ENCODE data around the gene TTC39B. TPM values are rescaled to one million over a fixed set of nuclear protein-coding genes. Genes with fewer than 3 reads are reported as not detected.
"Not testable (repeated sequence)": the region's sequence is repeated elsewhere in the genome, so short reads cannot be mapped to it uniquely, and the experiment has no call there.

TTC39B gene
- total RNA-seq, 1 donor from 2014 or later: 3.2 TPM

DNA sequence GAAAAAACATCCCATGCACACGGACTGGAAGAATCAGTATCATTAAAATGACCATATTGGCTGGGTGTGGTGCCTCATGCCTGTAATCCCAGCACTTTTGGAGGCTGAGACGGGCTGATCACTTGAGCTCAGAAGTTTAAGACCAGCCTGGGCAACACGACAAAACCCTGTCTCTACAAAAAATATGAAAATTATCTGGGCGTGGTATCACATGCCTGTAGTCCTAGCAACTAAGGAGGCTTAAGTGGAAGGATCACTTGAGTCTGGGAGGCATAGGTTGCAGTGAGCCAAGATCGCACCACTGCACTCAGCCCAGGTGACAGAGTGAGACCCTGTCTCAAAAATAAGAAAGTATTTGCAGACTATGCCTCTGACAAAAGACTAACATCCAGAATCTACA is 68.4 kb downstream of the TTC39B start:
- DNase-seq (ENCODE audit: low spot score): no peak

DNA sequence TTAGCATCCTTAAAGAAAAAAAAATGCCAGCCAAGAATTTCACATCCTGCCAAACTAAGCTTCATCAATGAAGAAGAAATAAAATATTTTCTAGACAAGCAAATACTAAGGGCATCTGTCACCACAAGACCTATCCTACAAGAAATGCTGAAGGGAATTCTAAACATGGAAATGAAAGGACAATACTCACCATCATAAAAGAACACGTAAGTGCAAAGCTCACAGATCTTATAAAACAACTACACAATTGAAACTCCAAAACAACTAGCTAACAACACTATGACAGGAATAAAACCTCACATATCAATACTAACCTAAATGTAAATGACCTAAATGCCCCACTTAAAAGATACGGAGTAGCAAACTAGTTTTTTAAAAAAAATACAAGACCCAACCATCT is 71.4 kb downstream of the TTC39B start:
- intact Hi-C loops (cut with DNase I): no loop called here
- no peak for DNase-seq (ENCODE audit: low spot score)

More for the DNA sequence above, 68.4 kb downstream of the TTC39B start:
- intact Hi-C loops (cut with DNase I): no loop called here

DNA sequence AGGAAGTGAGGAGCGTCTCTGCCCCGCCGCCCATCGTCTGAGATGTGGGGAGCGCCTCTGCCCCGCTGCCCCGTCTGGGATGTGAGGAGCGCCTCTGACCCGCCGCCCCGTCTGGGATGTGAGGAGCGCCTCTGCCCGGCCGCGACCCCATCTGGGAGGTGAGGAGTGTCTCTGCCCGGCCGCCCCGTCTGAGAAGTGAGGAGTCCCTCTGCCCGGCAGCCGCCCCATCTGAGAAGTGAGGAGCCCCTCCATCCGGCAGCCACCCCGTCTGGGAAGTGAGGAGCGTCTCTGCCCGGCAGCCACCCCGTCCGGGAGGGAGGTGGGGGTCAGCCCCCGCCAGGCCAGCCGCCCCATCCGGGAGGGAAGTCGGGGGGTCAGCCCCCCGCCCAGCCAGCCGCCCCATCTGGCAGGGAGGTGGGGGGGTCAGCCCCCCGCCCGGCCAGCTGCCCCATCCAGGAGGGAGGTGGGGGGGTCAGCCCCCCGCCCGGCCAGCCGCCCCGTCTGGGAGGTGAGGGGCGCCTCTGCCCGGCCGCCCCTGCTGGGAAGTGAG is 73.0 kb downstream of the TTC39B start:
- intact Hi-C loops (cut with DNase I); DNase-seq (ENCODE audit: low spot score): not testable (repeated sequence)

DNA sequence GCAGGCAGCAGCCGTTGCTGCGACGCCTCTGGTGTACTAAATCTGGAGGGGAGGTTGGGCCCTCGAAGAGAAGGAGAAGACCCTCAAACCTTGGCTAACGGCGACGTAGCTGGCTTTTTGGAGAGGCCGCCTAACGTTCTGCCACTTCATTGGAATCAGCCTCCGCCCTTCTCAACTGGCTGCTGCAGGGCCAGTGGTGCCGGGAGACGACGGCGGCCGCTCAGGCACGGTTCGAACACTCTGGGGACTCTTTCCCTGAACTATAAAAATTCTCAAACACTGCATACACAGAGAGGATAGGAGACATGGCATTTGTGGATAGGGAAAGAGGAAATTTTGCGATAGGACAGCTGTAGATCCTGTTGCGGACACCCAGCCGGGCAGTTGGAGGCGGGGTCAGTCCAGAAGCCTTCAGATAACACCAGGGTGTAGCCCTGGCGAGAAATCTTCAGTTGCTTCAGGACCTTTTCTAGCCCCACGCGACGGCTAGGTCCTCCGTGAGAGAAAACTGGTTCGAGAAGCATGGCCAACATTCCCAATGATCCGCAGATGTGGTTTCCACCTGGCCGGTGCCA is 74.2 kb downstream of the TTC39B start:
- intact Hi-C loops (cut with DNase I); DNase-seq (ENCODE audit: low spot score): not testable (repeated sequence)

DNA sequence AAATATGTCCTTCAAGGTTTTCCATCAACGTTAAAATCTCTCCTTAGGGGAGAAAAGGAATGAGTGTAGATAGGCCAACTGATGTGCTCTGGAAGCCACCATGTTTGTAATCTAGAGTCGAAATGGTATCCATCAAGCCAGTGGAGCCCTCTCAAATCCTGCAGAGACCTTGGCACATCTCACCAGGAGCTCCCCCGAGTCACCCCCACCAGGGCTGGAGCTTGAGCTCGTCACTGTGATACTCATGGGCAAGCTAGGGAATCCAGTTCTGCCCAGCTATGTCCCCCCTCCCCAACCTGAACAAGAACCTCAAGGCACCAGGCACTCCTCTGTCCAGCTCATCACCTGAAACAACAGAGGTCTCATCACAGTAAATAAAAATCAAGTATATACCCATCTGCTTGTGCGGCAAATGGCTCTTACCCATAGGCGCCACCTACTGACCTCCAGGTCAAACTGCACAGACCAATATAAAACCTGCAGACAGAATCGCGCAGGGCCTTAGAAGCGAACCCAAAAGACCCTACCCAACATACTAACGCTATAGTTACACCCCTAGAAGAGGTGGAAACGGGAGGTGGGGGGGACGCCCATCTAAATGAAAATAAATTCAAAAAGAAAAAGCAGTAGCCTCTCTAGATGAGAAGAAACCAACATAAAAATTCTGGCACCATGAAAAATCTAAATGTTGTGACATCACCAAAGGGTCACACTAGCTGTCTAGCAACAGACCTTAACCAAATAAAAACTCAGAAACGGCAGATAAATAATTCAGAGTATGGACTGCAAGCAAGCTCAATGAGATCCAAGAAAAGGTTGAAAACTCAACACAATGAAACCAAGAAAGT is 75.0 kb downstream of the TTC39B start:
- no peak for DNase-seq (ENCODE audit: low spot score)
- intact Hi-C loops (cut with DNase I): no loop called here

DNA sequence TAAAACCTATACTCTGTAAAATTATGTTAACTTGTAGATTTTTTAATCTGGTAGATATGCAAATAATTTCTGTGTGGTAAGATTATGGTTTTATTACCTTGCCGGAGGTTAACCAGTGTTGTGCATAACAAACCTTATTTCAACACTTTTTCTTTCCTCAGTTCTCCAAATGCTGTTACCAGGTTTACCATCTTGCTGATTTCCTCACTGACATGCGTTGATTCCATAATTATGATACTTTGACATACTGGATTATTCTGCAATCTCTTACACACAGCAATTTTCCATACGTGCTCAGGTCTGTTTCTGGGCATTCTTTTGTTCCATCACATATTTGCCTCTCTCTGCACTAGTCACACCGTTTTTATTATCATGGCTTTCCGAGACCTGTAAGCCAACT is 77.6 kb downstream of the TTC39B start:
- no peak for DNase-seq (ENCODE audit: low spot score)
- intact Hi-C loops (cut with DNase I): no loop called here

DNA sequence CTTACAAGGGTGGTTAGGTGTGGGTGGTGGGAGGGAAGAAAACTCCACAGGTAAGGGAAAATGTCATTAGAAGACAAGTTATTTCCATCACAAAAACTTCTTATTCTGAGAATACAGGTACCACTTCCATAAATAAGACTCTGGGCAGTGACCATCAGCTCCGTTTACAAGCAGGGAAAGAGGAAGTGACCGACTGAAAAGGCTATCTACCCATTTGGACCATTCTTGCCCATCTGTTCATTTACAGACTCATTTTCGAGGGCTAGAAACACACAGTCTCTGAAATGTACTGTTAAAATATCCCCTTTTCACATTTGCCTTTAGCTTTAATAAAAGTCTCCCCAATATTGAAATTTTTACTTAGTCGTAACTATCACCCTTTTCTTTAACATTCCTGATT is 79.5 kb downstream of the TTC39B start:
- intact Hi-C loops (cut with DNase I): no loop called here
- no peak for DNase-seq (ENCODE audit: low spot score)

DNA sequence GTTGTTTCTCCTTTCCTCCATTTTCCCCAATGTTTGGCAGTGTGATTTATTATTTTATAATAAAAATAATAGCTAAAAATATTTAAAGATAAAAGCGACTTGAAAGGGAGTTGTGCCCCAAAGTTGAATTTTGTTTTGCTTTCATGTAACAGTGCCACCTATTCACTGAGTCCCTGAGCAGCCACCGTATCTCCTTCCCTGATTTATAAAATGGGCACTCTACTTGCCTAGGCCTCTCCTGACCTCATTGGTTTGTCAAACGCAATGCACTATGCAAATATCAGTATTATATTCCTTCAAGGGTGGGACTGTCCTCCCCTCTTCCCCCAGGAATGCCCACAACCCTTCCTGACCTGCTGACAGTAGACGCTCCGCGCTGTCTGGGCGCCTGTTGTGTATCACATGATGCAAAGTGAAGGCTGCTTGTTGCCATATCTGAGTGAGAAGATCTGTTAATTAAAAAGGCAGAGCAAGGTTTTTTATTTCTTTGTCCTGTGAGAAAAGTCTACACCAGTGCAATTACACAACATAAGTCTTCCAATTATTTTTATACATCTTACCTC is 81.4 kb downstream of the TTC39B start:
- intact Hi-C loops (cut with DNase I): no loop called here
- DNase-seq (ENCODE audit: low spot score): no peak

DNA sequence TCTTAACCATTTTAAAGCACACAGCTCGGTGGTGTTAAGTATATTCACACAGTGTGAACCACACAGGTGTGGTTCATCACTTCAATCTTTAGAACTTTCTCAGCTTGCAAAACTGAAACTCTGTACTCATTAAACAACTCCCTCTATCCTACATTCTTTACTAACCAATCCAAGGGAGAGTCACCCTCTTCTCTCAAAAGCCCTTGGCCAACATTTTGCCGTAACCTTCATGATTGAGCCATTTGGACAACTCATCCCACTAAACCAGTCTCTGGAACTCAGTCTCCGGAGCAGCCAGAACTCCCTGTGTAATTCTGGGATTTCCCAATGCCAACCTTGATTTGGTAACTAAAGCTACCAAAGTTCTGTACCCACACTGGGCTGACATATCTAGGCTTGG is 84.7 kb downstream of the TTC39B start:
- intact Hi-C loops (cut with DNase I): no loop called here

DNA sequence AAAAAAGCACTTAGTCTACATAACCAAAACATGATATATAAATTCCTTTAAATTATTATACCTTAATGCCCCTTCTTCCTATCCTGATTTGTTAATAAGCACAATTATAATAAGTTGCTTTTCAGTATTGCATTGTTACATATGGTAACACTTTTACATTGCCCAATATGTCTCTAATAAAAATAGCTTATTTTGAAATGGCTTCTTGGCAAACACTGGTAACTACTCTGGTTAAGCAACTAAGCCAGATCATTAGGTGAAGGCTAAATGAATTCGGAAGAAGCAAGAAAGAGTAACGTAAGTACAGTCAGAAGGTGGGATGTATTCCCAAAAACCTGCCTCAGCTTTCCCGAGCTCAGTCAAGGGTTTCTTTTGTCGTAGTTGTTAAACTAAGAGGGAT is 85.3 kb downstream of the TTC39B start:
- intact Hi-C loops (cut with DNase I): no loop called here
- no peak for DNase-seq (ENCODE audit: low spot score)

More for the DNA sequence above, 84.7 kb downstream of the TTC39B start:
- DNase-seq (ENCODE audit: low spot score): no peak

DNA sequence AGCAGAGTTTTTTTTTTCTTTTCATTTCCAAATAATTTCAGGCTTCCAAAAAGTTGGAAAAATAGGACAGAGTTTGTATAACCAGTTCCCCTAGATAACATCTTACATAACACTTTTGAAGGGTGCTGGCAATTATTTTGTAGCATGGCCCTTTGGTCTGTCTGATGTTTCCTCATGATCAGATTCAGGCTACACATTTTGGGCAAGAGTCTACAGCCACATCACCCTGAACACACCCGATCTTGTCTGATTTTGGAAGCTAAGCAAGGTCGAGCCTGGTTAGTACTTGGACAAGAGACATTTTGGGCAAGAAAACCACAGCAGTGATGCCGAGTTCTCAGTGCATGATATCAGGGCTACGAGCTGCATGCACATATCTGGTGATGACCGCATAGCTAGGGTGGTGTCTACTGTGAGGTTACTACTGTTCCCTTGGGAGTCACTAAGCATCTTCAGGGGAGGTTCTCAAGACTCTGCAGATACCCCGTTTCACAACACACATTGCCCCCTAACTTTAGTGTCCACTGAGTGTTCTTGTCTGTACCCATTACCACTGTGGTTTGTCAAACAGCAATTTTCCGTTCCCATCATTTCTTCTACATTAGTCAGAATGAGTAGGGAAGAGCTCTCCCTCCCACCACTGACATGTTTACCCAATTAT is 86.2 kb downstream of the TTC39B start:
- no peak for DNase-seq (ENCODE audit: low spot score)
- intact Hi-C loops (cut with DNase I): no loop called here

DNA sequence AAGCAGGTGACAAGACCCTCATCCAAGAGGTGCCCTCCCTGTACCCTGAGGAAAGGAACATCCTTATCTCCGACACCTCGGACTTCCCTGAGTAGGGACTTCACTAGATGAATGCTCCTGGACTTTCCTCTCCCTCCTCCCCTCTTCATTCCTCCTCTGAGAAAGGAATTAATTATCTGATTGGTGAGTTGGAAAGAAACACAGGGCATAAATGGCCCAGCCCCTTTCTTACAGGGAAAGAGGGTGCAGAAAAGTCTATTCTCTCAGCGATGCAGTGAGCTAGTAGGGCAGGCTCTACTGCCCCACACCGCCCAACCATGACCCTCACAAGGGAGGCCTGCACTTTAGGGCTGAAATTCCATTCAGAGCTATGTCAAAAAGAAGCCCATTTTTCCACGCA is 87.5 kb downstream of the TTC39B start:
- intact Hi-C loops (cut with DNase I): loop anchor here (10.0 kb wide), 2 partner anchors 85 to 205 kb away; partner anchors contain the start of genes SNAPC3 and TTC39B

DNA sequence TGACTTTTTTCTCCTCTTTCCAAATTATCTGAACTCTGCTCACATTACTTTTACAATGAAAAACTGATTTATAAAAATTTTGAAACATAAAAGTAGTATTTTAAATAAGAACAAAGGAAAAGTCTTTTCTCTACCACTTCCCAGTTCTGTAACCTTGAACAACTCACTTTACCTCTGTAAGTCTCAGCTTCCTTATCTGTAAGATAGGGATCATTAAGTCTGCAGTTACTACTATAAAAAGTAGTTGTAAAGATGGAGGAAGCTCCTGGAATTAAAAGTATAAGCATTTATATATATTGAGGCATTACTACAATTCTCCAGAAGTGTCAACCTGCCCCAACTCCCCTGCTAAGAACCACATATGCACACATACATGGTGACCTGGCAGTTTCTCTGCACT is 88.0 kb downstream of the TTC39B start:
- intact Hi-C loops (cut with DNase I): loop anchor here (10.0 kb wide), 2 partner anchors 86 to 206 kb away; partner anchors contain the start of genes SNAPC3 and TTC39B
- DNase-seq (ENCODE audit: low spot score): no peak

More for the DNA sequence above, 87.5 kb downstream of the TTC39B start:
- DNase-seq (ENCODE audit: low spot score): no peak

DNA sequence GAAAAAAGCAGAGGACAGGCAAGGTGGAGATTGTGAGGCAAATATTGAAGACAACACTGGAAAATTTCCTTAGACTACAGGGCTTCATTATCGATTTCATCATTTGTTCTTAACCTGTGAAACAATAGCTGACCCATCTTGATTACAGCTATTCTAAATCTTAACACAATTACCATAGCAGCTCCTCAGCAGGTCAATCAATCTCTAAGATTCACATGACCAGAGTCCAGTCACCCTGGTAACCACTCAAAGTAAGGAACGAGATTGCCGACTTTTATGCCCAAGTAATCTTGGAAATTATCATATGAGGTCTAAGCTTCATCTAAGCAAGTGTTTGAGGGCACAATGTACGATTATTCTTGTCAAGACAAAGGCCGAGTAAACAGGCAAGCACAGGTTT is 93.8 kb downstream of the TTC39B start:
- intact Hi-C loops (cut with DNase I): loop anchor here (10.0 kb wide), 2 partner anchors 92 to 212 kb away; partner anchors contain the start of genes SNAPC3 and TTC39B
- no peak for DNase-seq (ENCODE audit: low spot score)

DNA sequence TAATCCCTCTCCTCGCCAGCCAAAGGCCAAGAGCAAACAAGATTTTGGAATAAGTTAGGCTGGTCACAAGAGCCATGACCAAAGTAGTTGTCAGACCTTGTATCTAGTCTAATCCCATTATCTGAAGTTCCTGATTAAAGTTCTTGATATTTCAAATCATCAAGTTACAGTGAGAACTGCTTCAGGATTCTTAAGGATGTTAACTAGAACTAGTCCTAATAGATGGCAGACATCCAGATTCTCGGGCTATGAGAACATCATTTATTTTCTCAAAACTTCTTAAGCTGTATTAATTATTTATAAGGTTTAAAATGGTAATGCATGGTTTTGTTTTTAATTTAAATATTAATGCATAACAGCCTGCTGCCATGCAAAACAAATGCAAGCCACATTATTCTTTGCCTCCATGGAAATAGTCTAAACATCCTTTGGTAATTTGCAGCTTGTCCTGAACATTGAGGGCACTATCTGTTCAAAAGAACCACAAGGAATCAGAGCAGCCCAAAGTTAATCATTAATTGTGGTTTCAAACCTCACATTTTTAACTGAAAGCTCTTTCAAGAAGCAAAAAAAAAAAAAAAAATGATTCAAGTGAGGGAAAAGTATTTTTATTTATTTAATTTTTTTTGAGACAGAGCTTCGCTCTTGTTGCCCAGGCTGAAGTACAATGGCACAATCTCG is 95.1 kb downstream of the TTC39B start:
- DNase-seq (ENCODE audit: low spot score): no peak
- intact Hi-C loops (cut with DNase I): loop anchor here (2.0 to 10.0 kb wide), 3 partner anchors 93 to 395 kb away; partner anchors contain the start of genes SNAPC3 and TTC39B

DNA sequence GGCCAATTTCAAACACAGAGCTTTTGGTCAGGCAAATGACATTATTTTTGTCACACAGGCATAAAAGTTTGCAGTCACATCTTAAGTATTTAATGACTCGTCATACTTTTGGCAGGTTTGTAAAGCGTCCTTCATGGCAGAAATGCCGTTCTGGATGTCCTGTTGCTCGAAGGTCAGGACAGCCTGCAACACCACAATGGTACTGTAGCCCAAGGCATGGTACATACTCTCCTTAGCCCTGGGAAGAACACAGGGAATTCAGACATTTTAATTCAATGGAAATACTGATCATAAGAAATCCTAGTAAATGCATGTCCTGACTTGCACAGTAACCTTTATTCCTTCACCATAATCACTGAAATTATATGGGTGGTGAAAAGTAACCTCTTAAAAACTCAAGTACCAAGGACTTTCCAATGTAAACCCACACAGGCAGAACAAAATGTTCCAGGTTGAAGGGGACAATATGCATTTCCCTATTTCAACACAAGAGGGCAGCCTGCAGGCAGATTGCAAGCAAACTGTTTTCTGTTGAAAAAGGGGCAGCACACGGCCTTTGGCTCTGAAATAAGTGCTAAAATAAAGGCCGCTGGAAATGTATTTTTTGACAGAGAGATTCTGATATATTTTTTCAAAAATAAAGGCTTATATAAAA is 95.7 kb downstream of the TTC39B start:
- no peak for DNase-seq (ENCODE audit: low spot score)
- intact Hi-C loops (cut with DNase I): loop anchor here (2.0 to 10.0 kb wide), 3 partner anchors 94 to 396 kb away; partner anchors contain the start of genes SNAPC3 and TTC39B

DNA sequence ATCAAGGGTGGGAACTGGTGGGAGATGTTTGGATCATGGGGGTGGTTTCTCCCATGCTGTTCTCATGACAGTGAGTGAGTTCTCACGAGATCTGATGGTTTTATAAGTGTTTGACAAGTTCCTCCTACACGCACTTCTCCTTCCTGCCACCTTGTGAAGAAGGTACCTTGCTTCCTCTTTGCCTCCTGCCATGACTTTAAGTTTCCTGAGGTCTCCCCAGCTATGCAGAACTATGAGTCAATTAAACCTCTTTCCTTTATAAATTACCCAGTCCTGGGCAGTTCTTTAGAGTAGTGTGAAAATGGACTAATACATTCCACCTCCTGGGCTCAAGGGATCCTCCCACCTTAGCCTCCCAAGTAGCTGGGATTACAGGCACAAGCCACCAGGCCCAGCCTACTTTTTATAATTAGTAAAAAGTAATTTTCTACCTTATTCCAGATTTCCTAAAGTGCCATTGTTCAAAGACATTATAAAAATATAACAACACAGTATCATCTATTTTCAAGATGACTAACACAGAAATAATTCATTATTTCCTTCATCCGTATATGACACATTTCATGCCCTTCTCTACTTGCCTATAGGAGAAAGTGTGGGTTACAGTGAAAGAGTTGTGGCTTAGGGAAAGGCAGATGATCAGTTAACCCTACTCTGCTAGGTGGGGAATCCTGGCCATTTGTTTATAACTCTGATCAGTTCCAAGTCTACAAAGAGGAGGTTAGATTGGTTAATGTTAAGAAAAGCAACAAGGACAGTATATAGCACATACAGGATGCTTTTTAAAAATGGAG is 99.9 kb downstream of the TTC39B start:
- intact Hi-C loops (cut with DNase I): no loop called here
- DNase-seq (ENCODE audit: low spot score): no peak

Data from cardiac septum (tissue), 1 donor.